ENCODE data around the gene RNASE1.
"Not testable (repeated sequence)": the region's sequence is repeated elsewhere in the genome, so short reads cannot be mapped to it uniquely, and the experiment has no call there.

The RNASE1 gene

DNA sequence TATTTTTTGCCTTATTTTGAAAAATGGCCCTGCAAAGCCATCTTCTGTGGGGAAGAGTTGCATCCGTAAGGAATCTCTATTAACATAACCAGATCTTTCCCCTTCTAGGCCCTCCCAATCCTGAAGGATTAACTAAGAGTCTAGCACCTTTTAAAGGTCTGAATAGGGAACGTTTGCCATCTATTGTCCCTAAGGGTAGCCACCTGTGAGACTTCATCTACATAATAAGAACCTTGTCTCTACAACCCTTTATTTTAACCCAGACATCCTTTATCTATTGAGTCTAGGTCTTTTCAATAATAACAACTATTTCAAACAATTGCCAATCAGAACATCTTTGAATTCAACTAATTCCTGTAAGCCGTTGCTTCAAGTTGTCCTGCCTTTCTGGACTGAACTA, 30.0 kb downstream of the RNASE1 start:
- DNase-seq (ENCODE audit: low read depth) = no peak

DNA sequence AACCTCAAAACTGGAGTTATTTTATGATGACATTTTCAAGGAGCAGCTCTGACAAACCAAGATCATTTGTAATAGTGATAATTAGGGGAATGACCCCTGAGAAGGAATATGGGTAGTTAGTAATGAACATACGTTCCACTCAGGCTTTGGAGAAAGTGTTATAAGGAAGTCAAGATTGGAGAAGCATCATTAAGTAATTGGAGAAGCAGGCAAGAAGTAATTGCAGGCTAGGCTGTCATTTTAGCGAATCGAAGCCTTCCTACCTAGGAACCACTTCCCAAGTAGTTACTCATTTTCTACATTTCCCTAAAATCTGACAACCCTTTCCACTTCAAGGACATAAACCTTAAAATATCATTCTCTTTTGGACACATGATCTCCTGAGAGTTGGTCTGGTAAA, 33.2 kb downstream of the RNASE1 start:
- DNase-seq (ENCODE audit: low read depth) = no peak

DNA sequence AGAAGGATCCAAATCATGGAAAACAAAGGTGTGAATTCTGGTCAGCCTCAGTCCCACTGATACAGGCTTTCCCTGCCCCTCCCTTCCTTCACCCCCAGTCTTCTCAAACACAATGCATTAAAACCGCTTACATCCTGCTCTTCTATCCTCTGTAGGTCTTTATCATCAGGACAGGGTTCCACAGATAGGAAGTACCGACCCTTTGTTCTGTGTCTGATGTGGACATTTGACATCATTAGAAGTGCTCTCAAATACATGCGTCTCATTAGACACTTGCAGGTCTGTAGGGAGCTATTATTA, 34.1 kb downstream of the RNASE1 start:
- no peak for DNase-seq (ENCODE audit: low read depth)

DNA sequence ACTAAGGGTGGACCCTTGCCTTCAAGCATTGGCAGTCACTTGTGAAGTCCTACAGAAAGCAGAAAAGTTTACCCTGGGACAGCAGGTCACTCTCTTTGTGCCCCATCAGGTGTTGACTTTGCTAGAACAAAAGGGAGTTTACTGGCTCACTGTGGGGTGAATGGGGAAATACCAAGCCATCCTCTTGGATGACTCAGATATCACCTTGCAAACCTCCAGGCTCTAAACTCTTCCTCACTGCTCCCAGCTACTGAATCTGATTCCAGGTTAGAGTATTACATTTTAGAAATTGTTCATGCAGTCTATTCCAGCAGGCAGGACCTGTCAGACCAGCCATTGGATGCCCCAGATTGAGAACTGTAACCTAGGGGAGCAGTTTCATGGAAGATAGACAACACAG, 41.7 kb downstream of the RNASE1 start:
- no peak for DNase-seq (ENCODE audit: low read depth)

DNA sequence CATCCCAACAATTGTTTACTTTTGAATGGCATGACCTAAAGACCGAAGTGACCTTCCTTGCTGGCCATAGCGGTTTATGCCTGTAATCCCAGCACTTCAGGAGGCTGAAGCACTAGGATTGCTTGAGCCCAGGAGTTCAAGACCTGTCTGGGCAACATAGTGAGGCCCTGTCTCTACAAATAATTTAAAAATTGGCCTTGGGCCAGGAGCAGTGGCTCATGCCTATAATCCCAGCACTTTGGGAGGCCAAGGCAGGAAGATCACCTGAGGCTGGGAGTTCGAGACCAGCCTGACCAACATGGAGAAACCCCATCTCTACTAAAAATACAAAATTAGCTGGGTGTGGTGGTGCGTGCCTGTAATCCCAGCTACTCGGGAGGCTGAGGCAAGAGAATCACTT, 43.2 kb downstream of the RNASE1 start:
- not testable (repeated sequence) for DNase-seq (ENCODE audit: low read depth)

DNA sequence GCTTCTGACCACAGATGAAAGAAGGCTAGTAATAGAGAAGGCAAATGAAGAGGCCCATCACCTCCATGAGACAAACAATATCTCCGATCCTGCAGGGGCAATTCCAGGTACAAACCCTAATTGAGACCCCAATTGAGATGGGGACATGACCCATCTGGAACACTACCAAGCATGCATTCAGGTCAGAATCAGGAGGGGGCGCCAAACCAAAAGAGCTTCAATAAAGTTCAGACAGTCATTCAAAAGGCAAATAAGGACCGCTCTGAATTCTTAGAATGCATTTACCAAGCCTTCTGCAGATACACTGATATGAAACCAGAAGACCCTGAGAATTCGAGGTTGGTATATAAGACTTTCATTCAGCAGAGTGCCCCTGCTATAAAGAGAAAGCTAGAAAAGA, 44.7 kb downstream of the RNASE1 start:
- no peak for DNase-seq (ENCODE audit: low read depth)

DNA sequence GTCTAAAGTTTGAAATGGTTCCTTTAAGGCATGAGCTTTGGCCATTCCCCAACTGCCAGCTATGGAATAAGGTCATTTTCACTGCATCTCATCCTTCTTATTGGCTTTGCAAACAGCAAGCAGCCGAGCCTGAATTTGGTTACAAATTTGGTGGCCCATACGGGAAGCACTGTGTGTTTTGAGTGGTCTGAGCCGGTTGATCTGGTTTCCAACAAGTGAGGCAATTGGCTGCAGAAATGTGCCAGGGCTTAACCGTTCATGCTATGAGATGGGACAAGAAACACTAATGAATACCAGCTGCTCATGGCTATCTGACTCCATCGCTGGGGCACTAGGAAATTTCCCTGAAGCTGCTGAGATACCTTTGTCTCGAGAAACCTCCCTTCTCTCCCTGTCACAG, 47.6 kb downstream of the RNASE1 start:
- no peak for DNase-seq (ENCODE audit: low read depth)

DNA sequence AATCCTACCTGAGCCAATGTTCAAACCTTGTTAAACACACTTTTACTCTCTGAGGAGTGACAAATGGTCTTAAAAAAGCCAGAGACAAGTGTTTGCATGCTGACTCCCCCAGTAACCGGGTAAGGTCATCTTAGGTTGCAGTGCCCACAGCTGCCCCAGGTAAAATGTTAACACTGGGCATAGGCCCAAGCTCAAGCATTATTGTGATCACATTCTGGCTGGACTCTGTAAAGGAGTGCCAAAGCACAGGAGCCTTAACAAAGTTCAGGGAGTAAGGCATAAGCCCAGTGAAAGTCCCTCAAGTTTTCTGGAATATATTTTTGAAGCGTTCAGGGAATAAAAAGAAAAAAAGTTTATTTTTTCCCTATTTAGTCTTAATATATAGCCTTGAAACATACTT, 48.3 kb downstream of the RNASE1 start:
- no peak for DNase-seq (ENCODE audit: low read depth)

DNA sequence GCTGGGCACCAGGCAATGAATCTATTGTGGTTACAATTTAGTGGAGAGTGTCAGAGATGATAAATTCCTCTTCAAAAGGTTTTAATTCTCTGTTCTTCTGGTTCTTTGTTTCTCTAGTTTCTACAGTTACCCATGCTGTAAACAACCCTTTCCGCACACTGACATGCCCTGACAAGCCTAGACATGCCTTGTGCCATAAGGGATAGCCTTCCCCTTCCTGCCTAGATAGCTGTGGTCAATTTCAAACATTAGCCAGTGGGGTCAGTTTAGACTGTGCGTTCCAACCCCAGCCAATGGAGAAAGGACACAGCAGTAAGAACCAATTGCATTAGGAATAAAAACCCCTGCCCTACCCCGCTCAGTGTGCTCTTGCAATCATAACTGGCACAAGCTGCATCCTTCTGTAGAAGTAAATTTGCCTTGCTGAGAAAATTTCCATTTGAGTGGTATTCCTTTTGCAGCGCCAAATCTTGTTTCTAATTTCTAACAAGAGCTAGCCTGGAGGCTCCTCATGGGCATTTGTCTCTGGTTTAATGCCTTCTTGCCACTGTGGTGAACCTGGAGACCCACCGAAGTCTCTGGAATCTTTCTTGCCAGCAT, 50.6 kb downstream of the RNASE1 start:
- no peak for DNase-seq (ENCODE audit: low read depth)

Data from fibroblast of the conjunctiva (primary cell).